Adipocyte (in vitro differentiated cells): Measurements from ENCODE around the gene KIF13A.
"Not testable (repeated sequence)": the region's sequence is repeated elsewhere in the genome, so short reads cannot be mapped to it uniquely, and the experiment has no call there.

Source experiments
- DNase-seq: peaks from one replicate; pipeline ENCODE4 v3.0.0-alpha.2; 2015; ENCODE audit warnings: low read depth
- H3K27me3 ChIP-seq: replicated peaks from 2 replicates; pipeline ENCODE4 v1.7.0; 2013; ENCODE audit warnings: mild to moderate bottlenecking, low read length, moderate library complexity; ENCODE audit not compliant: control insufficient read depth, insufficient read depth
- H3K36me3 ChIP-seq: 2 replicates; pipeline ENCODE4 v1.7.0; 2013; ENCODE audit warnings: low read length, mild to moderate bottlenecking, moderate library complexity; ENCODE audit not compliant: control insufficient read depth, insufficient read depth, severe bottlenecking
- H3K4me1 ChIP-seq: 2 replicates; pipeline ENCODE4 v1.7.0; 2013; ENCODE audit warnings: mild to moderate bottlenecking, low read length, moderate library complexity; ENCODE audit not compliant: control insufficient read depth, insufficient read depth
- H3K4me3 ChIP-seq: 2 replicates; pipeline ENCODE4 v1.7.0; 2013; ENCODE audit warnings: mild to moderate bottlenecking, low read length, moderate library complexity
- H3K9ac ChIP-seq: 2 replicates; pipeline ENCODE4 v1.7.0; 2013; ENCODE audit warnings: mild to moderate bottlenecking, low read length, moderate library complexity
- H3K9me3 ChIP-seq: 2 replicates; pipeline ENCODE4 v1.7.0; 2013; ENCODE audit warnings: mild to moderate bottlenecking, low read length, moderate library complexity; ENCODE audit not compliant: control insufficient read depth

KIF13A gene

GRCh38 chr6:17980329-17980728, 7.1 kb downstream of the KIF13A start:
- no peak for DNase-seq
- Histone ChIP-seq H3K4me1 (peaks cover 25% of the 10 kb centered on the region), H3K9me3 (no peaks in the 10 kb centered on the region), H3K4me3 (no peak overlapping the region), H3K9ac (no peak overlapping the region), H3K36me3 (peaks cover 6% of the 10 kb centered on the region), H3K27me3 (no peaks in the 10 kb centered on the region)

- no peak for DNase-seq
- H3K4me3 ChIP-seq = no peak overlapping the region
- H3K27me3 ChIP-seq = no peaks in the 10 kb centered on the region
- no peaks in the 10 kb centered on the region for H3K9me3 ChIP-seq
- peaks cover 17% of the 10 kb centered on the region for H3K4me1 ChIP-seq
- H3K9ac ChIP-seq = no peak overlapping the region
- peaks cover 6% of the 10 kb centered on the region for H3K36me3 ChIP-seq
Observed at GRCh38 chr6:17979479-17979878, 8.0 kb downstream of the KIF13A start.

GRCh38 chr6:17976258-17976657, 11.2 kb downstream of the KIF13A start:
- not testable (repeated sequence) for DNase-seq, H3K36me3 ChIP-seq, H3K4me3 ChIP-seq, H3K9ac ChIP-seq, H3K27me3 ChIP-seq, H3K9me3 ChIP-seq
- peaks cover 19% of the 10 kb centered on the region for H3K4me1 ChIP-seq

GRCh38 chr6:17974570-17975368, 12.7 kb downstream of the KIF13A start:
- DNase-seq = no peak
- Histone ChIP-seq H3K36me3 (no peaks in the 10 kb centered on the region), H3K9ac (no peak overlapping the region), H3K27me3 (no peaks in the 10 kb centered on the region), H3K4me3 (no peak overlapping the region), H3K9me3 (no peaks in the 10 kb centered on the region), H3K4me1 (peaks cover 14% of the 10 kb centered on the region)

- Histone ChIP-seq H3K9ac (no peak overlapping the region), H3K4me1 (peaks cover 14% of the 10 kb centered on the region), H3K36me3 (no peaks in the 10 kb centered on the region), H3K9me3 (no peaks in the 10 kb centered on the region), H3K4me3 (no peak overlapping the region), H3K27me3 (no peaks in the 10 kb centered on the region)
- no peak for DNase-seq
Observed at GRCh38 chr6:17972978-17973622, 14.3 kb downstream of the KIF13A start.

GRCh38 chr6:17972074-17972952, 15.1 kb downstream of the KIF13A start:
- no peaks in the 10 kb centered on the region for H3K27me3 ChIP-seq
- no peaks in the 10 kb centered on the region for H3K36me3 ChIP-seq
- H3K9me3 ChIP-seq = no peaks in the 10 kb centered on the region
- H3K4me3 ChIP-seq = no peak overlapping the region
- H3K9ac ChIP-seq = no peak overlapping the region
- peaks cover 14% of the 10 kb centered on the region for H3K4me1 ChIP-seq
- DNase-seq = no peak

GRCh38 chr6:17971128-17972073, 16.0 kb downstream of the KIF13A start:
- peak; percentile 70 for DNase-seq
- H3K4me3 ChIP-seq = no peak overlapping the region

GRCh38 chr6:17968876-17969275, 18.6 kb downstream of the KIF13A start:
- Histone ChIP-seq H3K4me1 (peaks cover 37% of the 10 kb centered on the region), H3K9ac (no peak overlapping the region), H3K27me3 (no peaks in the 10 kb centered on the region), H3K9me3 (no peaks in the 10 kb centered on the region), H3K36me3 (no peaks in the 10 kb centered on the region), H3K4me3 (no peak overlapping the region)
- no peak for DNase-seq

More at GRCh38 chr6:17971128-17972073, 16.0 kb downstream of the KIF13A start:
- H3K9me3 ChIP-seq = no peaks in the 10 kb centered on the region
- H3K4me1 ChIP-seq = peaks cover 14% of the 10 kb centered on the region
- H3K27me3 ChIP-seq = no peaks in the 10 kb centered on the region
- no peaks in the 10 kb centered on the region for H3K36me3 ChIP-seq
- H3K9ac ChIP-seq = no peak overlapping the region

- H3K4me3 ChIP-seq = no peak overlapping the region
- peaks cover 37% of the 10 kb centered on the region for H3K4me1 ChIP-seq
- no peak overlapping the region for H3K9ac ChIP-seq
- H3K9me3 ChIP-seq = no peaks in the 10 kb centered on the region
- H3K27me3 ChIP-seq = no peaks in the 10 kb centered on the region
- DNase-seq = peak; percentile 28
- H3K36me3 ChIP-seq = no peaks in the 10 kb centered on the region
Observed at GRCh38 chr6:17967668-17968518, 19.5 kb downstream of the KIF13A start.

GRCh38 chr6:17966451-17966850, 21.0 kb downstream of the KIF13A start:
- Histone ChIP-seq H3K27me3 (no peaks in the 10 kb centered on the region), H3K4me3 (no peak overlapping the region), H3K9me3 (no peaks in the 10 kb centered on the region), H3K36me3 (no peaks in the 10 kb centered on the region), H3K9ac (no peak overlapping the region), H3K4me1 (peaks cover 39% of the 10 kb centered on the region)
- peak; percentile 46 for DNase-seq
